HepG2 (cell line): ENCODE data around the gene BTN1A1. TPM values are rescaled to one million over a fixed set of nuclear protein-coding genes. Genes with fewer than 3 reads are reported as not detected.
A peak's percentile ranks its signal among the peaks of the same experiment; 100 is the strongest.

ENCODE experiments used
- ATF5 ChIP-seq: sonication (generic); formaldehyde crosslinking; IDR thresholded peaks from 2 replicates; pipeline ENCODE4 v1.4.0; 2020; ENCODE audit warnings: mild to moderate bottlenecking, low read depth, missing genetic modification reagents
- BCL6 ChIP-seq: IDR thresholded peaks from 2 replicates; pipeline ENCODE4 v1.6.1; 2016; ENCODE audit warnings: missing genetic modification reagents, missing compliant biosample characterization
- CAMTA2 ChIP-seq: sonication (generic); formaldehyde crosslinking; IDR thresholded peaks from 2 replicates; pipeline ENCODE4 v1.4.0; 2020; ENCODE audit warnings: mild to moderate bottlenecking, missing genetic modification reagents, borderline replicate concordance
- CREBL2 ChIP-seq: sonication (generic); formaldehyde crosslinking; IDR thresholded peaks from 2 replicates; pipeline ENCODE4 v1.8.1; 2023; ENCODE audit warnings: missing genetic modification reagents, mild to moderate bottlenecking, borderline replicate concordance
- DMAP1 ChIP-seq: IDR thresholded peaks from 2 replicates; pipeline ENCODE4 v1.6.1; 2016
- EZH2 ChIP-seq: conservative IDR thresholded peaks from 2 replicates; pipeline ENCODE4 v1.6.1; 2012; ENCODE audit warnings: mild to moderate bottlenecking, low read depth, low read length, moderate library complexity
- GABPA ChIP-seq, 2 experiments: IDR thresholded peaks; 2 replicates each; pipeline ENCODE4 v1.6.1; 2011 to 2016; ENCODE audit warnings: low read depth in 2 of 2, low read length in 1 of 2, missing biosample characterization in 1 of 2, missing genetic modification characterization in 1 of 2
- KMT2B ChIP-seq: IDR thresholded peaks from 2 replicates; pipeline ENCODE4 v1.6.1; 2016; ENCODE audit warnings: missing genetic modification reagents, missing compliant biosample characterization
- NFE2L2 ChIP-seq: fragments of 150-350 bp; IDR thresholded peaks from 2 replicates; pipeline ENCODE4 v1.6.1; 2014; ENCODE audit warnings: low read length
- POLR2G ChIP-seq: fragments of 200-400 bp; formaldehyde crosslinking; IDR thresholded peaks from 2 replicates; pipeline ENCODE4 v1.6.1; 2018; ENCODE audit warnings: mild to moderate bottlenecking, low read depth, low read length, moderate library complexity
- SMAD3 ChIP-seq: sonication (generic); formaldehyde crosslinking; IDR thresholded peaks from 2 replicates; pipeline ENCODE4 v1.4.0; 2020; ENCODE audit warnings: missing genetic modification reagents
- SNAPC2 ChIP-seq: sonication (generic); formaldehyde crosslinking; IDR thresholded peaks from 2 replicates; pipeline ENCODE4 v1.8.1; 2022; ENCODE audit warnings: mild to moderate bottlenecking, missing genetic modification reagents
- TFAP4 ChIP-seq: sonication (generic); IDR thresholded peaks from 2 replicates; pipeline ENCODE4 v1.6.1; 2016; ENCODE audit warnings: low read depth, borderline replicate concordance
- ZBTB3 ChIP-seq: sonication (generic); formaldehyde crosslinking; IDR thresholded peaks from 2 replicates; pipeline ENCODE4 v1.4.0; 2020; ENCODE audit warnings: low read depth, mild to moderate bottlenecking, moderate library complexity, missing genetic modification reagents, borderline replicate concordance
- ZKSCAN5 ChIP-seq: sonication (generic); formaldehyde crosslinking; IDR thresholded peaks from 2 replicates; pipeline ENCODE4 v1.5.1; 2020; ENCODE audit warnings: mild to moderate bottlenecking, missing genetic modification reagents
- ZNF143 ChIP-seq: sonication (generic); formaldehyde crosslinking; IDR thresholded peaks from 2 replicates; pipeline ENCODE4 v1.4.0; 2020; ENCODE audit warnings: missing genetic modification reagents
- ZNF232 ChIP-seq: sonication (generic); formaldehyde crosslinking; IDR thresholded peaks from 2 replicates; pipeline ENCODE4 v1.4.0; 2020; ENCODE audit warnings: missing genetic modification reagents, borderline replicate concordance
- ZNF451 ChIP-seq: sonication (generic); formaldehyde crosslinking; IDR thresholded peaks from 2 replicates; pipeline ENCODE4 v1.5.0; 2020; ENCODE audit warnings: mild to moderate bottlenecking, missing genetic modification reagents
- ZNF567 ChIP-seq: sonication (generic); formaldehyde crosslinking; IDR thresholded peaks from 2 replicates; pipeline ENCODE4 v1.8.1; 2023; ENCODE audit warnings: mild to moderate bottlenecking, missing genetic modification reagents, borderline replicate concordance
- ZNF749 ChIP-seq: sonication (generic); formaldehyde crosslinking; IDR thresholded peaks from 2 replicates; pipeline ENCODE4 v1.8.0; 2022; ENCODE audit warnings: mild to moderate bottlenecking, missing genetic modification reagents, moderate library complexity, borderline replicate concordance
- ZNF878 ChIP-seq: sonication (generic); formaldehyde crosslinking; IDR thresholded peaks from 2 replicates; pipeline ENCODE4 v1.8.1; 2023; ENCODE audit warnings: mild to moderate bottlenecking, missing genetic modification reagents, moderate library complexity
- ZSCAN21 ChIP-seq: sonication (generic); formaldehyde crosslinking; IDR thresholded peaks from 2 replicates; pipeline ENCODE4 v1.8.0; 2022; ENCODE audit warnings: mild to moderate bottlenecking, missing genetic modification reagents, moderate library complexity, borderline replicate concordance
- polyA plus RNA-seq, 8 experiments: library from polyadenylated mRNA; depleted of rRNA in 3 of 8; stranded (reverse) in 7 of 8; unstranded in 1 of 8; fragments of >200 nt; fragmentation: Illumina TruSeq in 4 of 8; extraction: Trizol in 4 of 8; gene quantifications; 2 replicates each; pipeline versions ENCODE4 v1.2.1 to v1.2.3, GENCODE V29; 2011 to 2016; ENCODE audit warnings: low read depth in 4 of 8, missing spikeins in 1 of 8, mixed read lengths in 1 of 8; ENCODE audit not compliant: insufficient read depth in 1 of 8
- total RNA-seq, 5 experiments: library from RNA; depleted of rRNA; stranded (reverse); fragments of >200 nt; fragmentation: Illumina TruSeq; extraction: Trizol; gene quantifications; 2 replicates each; pipeline ENCODE4 v1.2.3, GENCODE V29; 2016; ENCODE audit warnings: low read depth in 1 of 5
- TF ChIP-seq, protein P1 (sequence below): sonication (generic); formaldehyde crosslinking; IDR thresholded peaks from 2 replicates; pipeline ENCODE4 v1.4.0; 2020; ENCODE audit warnings: missing genetic modification reagents, borderline replicate concordance

BTN1A1 gene
- total and polyA plus RNA-seq, 2 of the 13 experiments (the other 11 are each of a cell fraction or from before 2014, with no cell fraction given): 0.04 TPM; not detected in 1

DNA sequence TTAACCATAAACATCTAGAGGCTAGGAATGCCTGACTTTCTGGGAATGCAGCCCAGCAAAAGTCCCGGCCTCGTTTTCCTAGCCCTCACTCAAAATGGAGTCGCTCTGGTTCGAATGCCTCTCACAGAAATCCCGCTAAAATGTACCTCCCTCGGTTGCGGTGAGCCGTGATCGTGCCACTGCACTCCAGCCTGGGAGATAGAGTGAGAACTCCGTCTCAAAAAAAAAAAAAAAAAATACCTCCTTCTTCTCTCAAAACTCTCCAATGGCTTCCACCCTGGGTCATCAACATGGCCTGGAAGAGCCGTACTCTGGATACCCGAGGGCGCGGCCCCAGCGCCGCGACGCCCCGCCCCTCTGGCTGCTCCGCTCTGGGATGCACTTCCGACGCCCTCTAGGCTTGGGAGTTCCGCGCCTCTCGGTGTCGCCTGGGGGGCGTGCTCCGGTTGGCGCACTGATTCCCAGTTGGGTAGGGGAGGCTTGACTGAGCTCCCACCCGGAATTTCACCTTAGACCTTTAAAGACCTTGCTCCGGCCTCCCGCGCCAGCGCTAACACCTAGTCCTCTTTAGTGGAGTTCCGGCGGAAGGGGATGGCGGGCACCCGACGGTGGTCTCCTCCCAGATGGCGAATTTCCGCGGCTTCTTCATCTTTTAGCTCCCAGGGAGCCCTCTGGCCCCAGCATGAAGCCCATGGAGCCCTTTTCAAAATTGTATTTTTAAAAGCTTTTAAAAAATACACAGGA, 50.3 kb downstream of the BTN1A1 start (continued):
- TF ChIP-seq ZSCAN21 (CRISPR knock-in tag) (peak; percentile 77; the same call in 1 of the 2 replicates), CAMTA2 (CRISPR knock-in tag) (no peak), SNAPC2 (CRISPR knock-in tag) (no peak), CREBL2 (CRISPR knock-in tag) (no peak), POLR2G (peak; percentile 70), KMT2B (CRISPR knock-in tag) (0 out of 2 replicates have a peak, but pooled peaks have one; percentile 14), ZNF878 (CRISPR knock-in tag) (peak; percentile 53; the same call in 1 of the 2 replicates), ZNF232 (CRISPR knock-in tag) (peak; percentile 45; the same call in 1 of the 2 replicates), NFE2L2 (0 out of 2 replicates have a peak, but pooled peaks have one; percentile 1), TFAP4 (peak; percentile 47; the same call in 1 of the 2 replicates), ZNF567 (CRISPR knock-in tag) (no peak), ZNF143 (CRISPR knock-in tag) (no peak), ZNF451 (CRISPR knock-in tag) (0 out of 2 replicates have a peak, but pooled peaks have one; percentile 10), ATF5 (CRISPR knock-in tag) (no peak), ZNF749 (CRISPR knock-in tag) (no peak), EZH2 (no peak), ZBTB3 (CRISPR knock-in tag) (no peak), SMAD3 (no peak), DMAP1 (CRISPR knock-in tag) (peak; percentile 15; the same call in 1 of the 2 replicates), GABPA (IDR thresholded peaks at IDR 0.05; ENCODE audit: low read depth, low read length) (peak; percentile 63), GABPA (CRISPR knock-in tag; IDR thresholded peaks at IDR 0.05; ENCODE audit: low read depth) (peak; percentile 91), ZKSCAN5 (no peak), BCL6 (CRISPR knock-in tag) (peak; percentile 72; the same call in 1 of the 2 replicates)
- TF ChIP-seq, protein P1, sequence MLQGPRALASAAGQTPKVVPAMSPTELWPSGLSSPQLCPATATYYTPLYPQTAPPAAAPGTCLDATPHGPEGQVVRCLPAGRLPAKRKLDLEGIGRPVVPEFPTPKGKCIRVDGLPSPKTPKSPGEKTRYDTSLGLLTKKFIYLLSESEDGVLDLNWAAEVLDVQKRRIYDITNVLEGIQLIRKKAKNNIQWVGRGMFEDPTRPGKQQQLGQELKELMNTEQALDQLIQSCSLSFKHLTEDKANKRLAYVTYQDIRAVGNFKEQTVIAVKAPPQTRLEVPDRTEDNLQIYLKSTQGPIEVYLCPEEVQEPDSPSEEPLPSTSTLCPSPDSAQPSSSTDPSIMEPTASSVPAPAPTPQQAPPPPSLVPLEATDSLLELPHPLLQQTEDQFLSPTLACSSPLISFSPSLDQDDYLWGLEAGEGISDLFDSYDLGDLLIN (CRISPR knock-in tag): peak; percentile 89; the same call in 1 of the 2 replicates
